Thoracic aorta endothelial cell (primary cell): Measurements from ENCODE around the gene ZNF750. TPM values are rescaled to one million over a fixed set of nuclear protein-coding genes. Genes with fewer than 3 reads are reported as not detected.

Experiments
- total RNA-seq: library from RNA; depleted of rRNA; stranded (reverse); fragments of >200 nt; gene quantifications from 2 replicates; pipeline ENCODE4 v1.2.3, GENCODE V29; 2012

ZNF750 gene
- total RNA-seq = 0.07 and 0.13 TPM in 2 replicates

GRCh38 chr17:82839617-82840292 is at the start of gene ZNF750:
ZNF750 (minus strand) TSS chr17:82840022; CDS start chr17:82832454, 7,568 bp downstream.

Other genes with a start within 250 kb of the ZNF750 start
- 70.5 and 81.1 TPM in 2 replicates for gene WDR45B, start 191.6 kb downstream of the ZNF750 start, total RNA-seq
- 3.9 and 7.2 TPM in 2 replicates for gene RAB40B, start 141.3 kb downstream of the ZNF750 start, total RNA-seq
- gene FN3KRP, start 123.3 kb downstream of the ZNF750 start, total RNA-seq = 17.8 and 21.8 TPM in 2 replicates
- 3.7 and 4.9 TPM in 2 replicates for gene FN3K, start 104.4 kb downstream of the ZNF750 start, total RNA-seq
- gene TBCD, start 88.0 kb downstream of the ZNF750 start, total RNA-seq = 77.5 and 82.8 TPM in 2 replicates
- gene METRNL, start 239.6 kb upstream of the ZNF750 start, total RNA-seq = 19.5 and 21.3 TPM in 2 replicates